GM12801 (cell line): Measurements from ENCODE around the gene MZT1.

Experiments used
- TF ChIP-seq, protein P1 (sequence below): IDR thresholded peaks from one replicate; pipeline ENCODE4 v1.5.1; 2011; ENCODE audit warnings: control low read depth; ENCODE audit not compliant: insufficient read length; ENCODE audit errors: extremely low read depth

The MZT1 gene

DNA sequence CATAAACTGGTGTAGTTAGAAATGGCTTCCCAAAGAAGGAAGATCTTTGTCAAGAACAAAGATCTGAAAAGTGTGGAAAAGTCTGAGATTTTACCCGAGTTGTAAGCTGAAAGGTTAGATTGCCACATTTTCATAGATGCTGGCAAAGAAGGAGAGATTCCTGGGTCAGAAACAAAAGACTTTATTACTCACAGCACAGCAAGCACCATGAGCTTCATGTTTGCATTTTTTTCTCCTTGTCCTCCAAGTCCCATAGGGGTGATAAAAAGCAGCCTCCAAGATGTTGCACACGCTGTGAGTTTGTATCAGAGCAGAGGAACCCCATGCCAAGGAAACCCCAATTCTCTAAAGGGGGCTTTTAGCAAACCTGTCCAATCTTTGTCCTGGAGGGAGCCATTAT lies 29.3 kb downstream of the MZT1 start:
- TF ChIP-seq, protein P1, sequence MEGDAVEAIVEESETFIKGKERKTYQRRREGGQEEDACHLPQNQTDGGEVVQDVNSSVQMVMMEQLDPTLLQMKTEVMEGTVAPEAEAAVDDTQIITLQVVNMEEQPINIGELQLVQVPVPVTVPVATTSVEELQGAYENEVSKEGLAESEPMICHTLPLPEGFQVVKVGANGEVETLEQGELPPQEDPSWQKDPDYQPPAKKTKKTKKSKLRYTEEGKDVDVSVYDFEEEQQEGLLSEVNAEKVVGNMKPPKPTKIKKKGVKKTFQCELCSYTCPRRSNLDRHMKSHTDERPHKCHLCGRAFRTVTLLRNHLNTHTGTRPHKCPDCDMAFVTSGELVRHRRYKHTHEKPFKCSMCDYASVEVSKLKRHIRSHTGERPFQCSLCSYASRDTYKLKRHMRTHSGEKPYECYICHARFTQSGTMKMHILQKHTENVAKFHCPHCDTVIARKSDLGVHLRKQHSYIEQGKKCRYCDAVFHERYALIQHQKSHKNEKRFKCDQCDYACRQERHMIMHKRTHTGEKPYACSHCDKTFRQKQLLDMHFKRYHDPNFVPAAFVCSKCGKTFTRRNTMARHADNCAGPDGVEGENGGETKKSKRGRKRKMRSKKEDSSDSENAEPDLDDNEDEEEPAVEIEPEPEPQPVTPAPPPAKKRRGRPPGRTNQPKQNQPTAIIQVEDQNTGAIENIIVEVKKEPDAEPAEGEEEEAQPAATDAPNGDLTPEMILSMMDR, result no peak

DNA sequence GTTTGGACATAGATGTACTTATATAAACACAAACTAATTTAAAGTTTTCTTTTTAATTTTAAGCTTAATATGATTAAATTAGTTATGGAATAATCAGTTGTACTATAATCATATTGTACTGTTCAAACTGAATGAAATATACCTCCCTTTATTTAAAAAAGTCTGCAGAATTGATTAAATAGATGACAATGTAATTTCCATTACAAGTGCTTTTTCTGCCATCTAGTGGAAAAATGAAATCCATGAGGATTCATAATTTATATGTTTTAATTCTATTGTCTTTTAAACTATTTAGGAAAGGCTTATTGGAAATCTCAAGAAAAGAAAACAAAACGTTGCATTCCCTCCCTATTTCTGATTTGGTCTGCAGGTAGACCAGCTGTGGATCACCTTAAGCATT lies 30.9 kb downstream of the MZT1 start:
- TF ChIP-seq, protein P1, result no peak

DNA sequence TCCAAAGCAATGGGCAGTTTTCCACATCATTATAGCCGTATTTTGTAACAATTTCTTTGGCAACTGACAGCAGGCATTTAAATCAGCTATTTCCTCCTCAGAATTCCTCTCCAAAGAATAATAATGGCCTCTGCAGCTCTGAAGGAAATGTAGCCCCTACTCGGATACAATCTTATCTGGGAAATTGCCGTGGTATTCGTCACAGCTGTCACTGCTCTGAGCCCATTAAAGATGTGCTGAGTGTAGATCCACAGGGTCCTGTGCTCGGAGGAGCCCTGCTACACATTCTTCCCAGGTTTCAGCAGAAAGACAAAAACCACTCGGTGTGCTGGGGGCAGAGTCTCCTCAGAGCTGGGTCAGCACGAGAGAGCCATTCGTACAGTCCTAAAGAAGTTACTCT lies 33.1 kb downstream of the MZT1 start:
- TF ChIP-seq, protein P1, result no peak

DNA sequence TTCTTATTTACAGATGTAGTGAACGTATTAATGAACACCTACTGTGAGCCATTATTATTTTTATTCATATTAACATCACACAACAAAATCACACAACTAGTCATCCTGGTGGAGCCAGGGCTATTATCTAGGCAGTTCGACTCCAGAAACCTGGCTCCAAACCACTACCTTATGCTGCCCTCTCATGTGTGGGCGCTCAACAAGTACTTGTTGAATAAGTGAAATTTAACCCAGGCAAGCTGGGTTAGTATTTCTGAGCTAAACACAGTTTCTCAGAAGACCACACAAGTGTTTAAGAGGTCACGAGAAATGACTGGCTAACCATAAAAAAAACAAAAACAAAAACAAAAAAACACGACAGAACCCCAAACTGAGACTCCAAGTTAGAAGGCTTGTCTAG lies 33.6 kb downstream of the MZT1 start:
- TF ChIP-seq, protein P1, result no peak

DNA sequence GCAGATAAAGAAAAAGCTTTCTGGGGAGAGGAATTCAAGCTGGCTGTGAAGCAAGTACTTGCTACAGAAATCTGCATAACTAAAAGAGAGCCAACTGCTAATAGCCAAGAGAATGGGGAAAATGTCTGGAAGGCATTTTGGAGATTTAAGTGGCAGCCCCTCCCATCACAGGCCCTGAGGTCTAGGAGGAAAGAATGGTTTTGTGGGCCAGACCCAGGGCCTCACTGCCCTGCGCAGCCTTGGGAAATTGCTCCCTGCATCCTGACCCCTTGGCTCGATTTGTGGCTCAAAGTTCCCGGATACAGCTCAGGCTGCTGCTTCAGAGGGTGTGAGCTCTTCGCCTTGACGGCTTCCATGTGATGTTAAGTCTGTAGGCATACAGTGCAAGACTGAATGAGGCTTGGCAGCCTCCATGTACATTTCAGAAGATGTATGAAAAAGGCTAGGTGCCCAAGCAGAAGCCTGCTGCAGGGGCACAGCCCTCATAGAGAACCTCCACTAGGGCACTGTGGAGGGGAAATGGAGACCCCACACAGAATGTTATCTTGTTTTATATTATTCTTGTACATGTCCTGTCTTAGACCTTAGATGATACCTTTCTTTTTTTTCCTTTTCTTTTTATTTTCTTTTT lies 34.4 kb downstream of the MZT1 start:
- TF ChIP-seq, protein P1, result no peak

DNA sequence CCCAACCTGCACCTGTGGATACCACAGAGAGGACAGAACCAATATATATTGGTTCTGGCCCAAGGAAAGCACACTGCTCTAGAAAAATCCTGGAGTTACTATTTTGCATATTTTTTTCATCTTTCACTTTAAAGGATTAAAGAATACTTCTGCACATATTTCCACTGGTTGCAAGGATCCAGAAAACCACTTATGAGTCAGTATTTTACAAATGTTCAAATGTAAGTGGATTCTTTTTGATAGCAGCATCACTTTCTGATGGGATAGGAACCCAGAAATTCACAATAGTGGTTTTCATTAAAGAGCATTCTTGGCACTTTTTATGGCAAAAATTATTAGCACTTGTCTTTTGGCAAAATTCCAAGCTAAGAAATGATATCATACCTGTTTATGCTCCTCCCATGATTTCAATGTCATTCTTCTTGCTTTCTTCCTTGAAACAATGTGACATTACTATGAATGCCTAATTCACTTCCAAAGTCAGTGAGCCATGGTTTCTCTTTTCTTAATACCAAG lies 38.2 kb downstream of the MZT1 start:
- TF ChIP-seq, protein P1, result no peak

DNA sequence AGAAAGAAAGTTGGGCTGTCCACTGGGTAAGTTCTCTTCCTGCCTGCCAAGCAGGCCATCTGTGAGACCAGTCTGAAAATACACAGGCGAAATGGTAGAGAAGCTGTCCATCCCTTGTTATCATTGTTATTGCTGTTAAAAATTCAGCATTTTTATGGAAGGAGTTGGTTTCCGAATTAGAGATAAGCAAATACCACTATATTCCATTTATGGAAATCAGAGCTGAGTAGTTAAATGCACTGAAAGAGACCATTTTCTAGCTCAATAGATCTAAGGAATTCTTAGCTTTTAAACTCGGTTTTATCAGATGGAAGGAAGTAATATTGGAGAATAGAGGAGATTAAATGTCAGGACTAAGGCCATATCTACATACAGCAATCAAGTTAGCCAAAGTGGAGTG lies 40.7 kb downstream of the MZT1 start:
- TF ChIP-seq, protein P1, result no peak
